ENCODE data around the gene FBXO41.

GRCh38 chr2:73314441-73314840 is 30.2 kb upstream of the FBXO41 start:
- TF ChIP-seq POLR2A (IDR thresholded peaks at IDR 0.05): no peak
- no peak for TF ChIP-seq EP300 (IDR thresholded peaks at IDR 0.05)
